ENCODE data around the gene OPCML.

The OPCML gene

GRCh38 chr11:133065847-133066485 is 466.3 kb downstream of the OPCML start:
- peak; percentile 81 for DNase-seq

GRCh38 chr11:133064961-133065360 is 467.3 kb downstream of the OPCML start:
- DNase-seq = no peak

GRCh38 chr11:133064152-133064877 is 468.0 kb downstream of the OPCML start:
- peak; percentile 82 for DNase-seq

GRCh38 chr11:133058501-133058900 is 473.8 kb downstream of the OPCML start:
- no peak for DNase-seq

GRCh38 chr11:133053124-133053776 is 479.1 kb downstream of the OPCML start:
- DNase-seq = no peak

- DNase-seq = no peak
These were observed 479.8 kb downstream of the OPCML start for GRCh38 chr11:133052537-133052936.

GRCh38 chr11:133049244-133050019 is 482.9 kb downstream of the OPCML start:
- no peak for DNase-seq

- DNase-seq = no peak
These were observed 484.0 kb downstream of the OPCML start for GRCh38 chr11:133048270-133048669.

- no peak for DNase-seq
These were observed 484.6 kb downstream of the OPCML start for GRCh38 chr11:133047771-133048115.

GRCh38 chr11:133047036-133047770 is 485.1 kb downstream of the OPCML start:
- peak; percentile 38 for DNase-seq

GRCh38 chr11:133046252-133046651 is 486.0 kb downstream of the OPCML start:
- no peak for DNase-seq

- no peak for DNase-seq
These were observed 490.1 kb downstream of the OPCML start for GRCh38 chr11:133041928-133042882.

- no peak for DNase-seq
These were observed 491.1 kb downstream of the OPCML start for GRCh38 chr11:133041181-133041580.

- peak; percentile 93 for DNase-seq
These were observed 491.9 kb downstream of the OPCML start for GRCh38 chr11:133040289-133040900.

GRCh38 chr11:133038850-133039249 is 493.5 kb downstream of the OPCML start:
- peak; percentile 33 for DNase-seq

- no peak for DNase-seq
These were observed 497.4 kb downstream of the OPCML start for GRCh38 chr11:133034929-133035328.

GRCh38 chr11:133029107-133029506 is 503.2 kb downstream of the OPCML start:
- DNase-seq = peak; percentile 43

GRCh38 chr11:133026952-133027351 is 505.3 kb downstream of the OPCML start:
- no peak for DNase-seq

GRCh38 chr11:133024301-133024700 is 508.0 kb downstream of the OPCML start:
- no peak for DNase-seq

- DNase-seq = no peak
These were observed 509.1 kb downstream of the OPCML start for GRCh38 chr11:133023232-133023631.

GRCh38 chr11:133021553-133021952 is 510.7 kb downstream of the OPCML start:
- DNase-seq = no peak

Data from fibroblast of skin of back (primary cell).